T-helper 17 cell (primary cell): Measurements from ENCODE around the gene CDK14. TPM values are rescaled to one million over a fixed set of nuclear protein-coding genes. Genes with fewer than 3 reads are reported as not detected.

Experiments
- ATAC-seq: fragments of 150-1000 bp; cut with Tn5 transposase; 2 replicates; pipeline ENCODE4 v1.10.0; 2021; ENCODE audit warnings: mild to moderate bottlenecking, moderate library complexity
- DNase-seq, 3 donors: peaks; one replicate each; pipeline versions ENCODE4 v3.0.0 to v3.0.0-alpha.2; 2020 to 2021
- H3K9me3 ChIP-seq: one replicate; pipeline ENCODE4 v1.7.0; 2013; ENCODE audit warnings: low read length, mild to moderate bottlenecking; ENCODE audit not compliant: control insufficient read depth, poor library complexity, severe bottlenecking
- H3K27ac Mint-ChIP-seq: one replicate; pipeline ENCODE4 v1.8.0; 2022; ENCODE audit warnings: mild to moderate bottlenecking, moderate library complexity, mixed read lengths
- H3K27me3 Mint-ChIP-seq: one replicate; pipeline ENCODE4 v1.8.0; 2022; ENCODE audit warnings: mixed read lengths
- H3K36me3 Mint-ChIP-seq: one replicate; pipeline ENCODE4 v1.8.0; 2022; ENCODE audit warnings: low read depth, mixed read lengths
- H3K4me1 Mint-ChIP-seq: one replicate; pipeline ENCODE4 v1.8.0; 2022; ENCODE audit warnings: mild to moderate bottlenecking, mixed read lengths
- H3K4me3 Mint-ChIP-seq: one replicate; pipeline ENCODE4 v1.8.0; 2022; ENCODE audit warnings: mild to moderate bottlenecking, moderate library complexity, mixed read lengths
- total RNA-seq, 4 donors: library from RNA in 2 of 4; stranded (reverse) in 2 of 4; gene quantifications; one replicate each; pipeline ENCODE4 v1.2.3 and lab custom pipeline; 2022 to 2026

CDK14 gene
- total RNA-seq, 2 donors from 2014 or later = 1.7 to 4.6 TPM

- ATAC-seq = no peak
- no peak overlapping the region for H3K27ac Mint-ChIP-seq
- no peak for DNase-seq
- H3K4me1 Mint-ChIP-seq = no peaks in the 10 kb centered on the region
- H3K4me3 Mint-ChIP-seq = no peak overlapping the region
- H3K27me3 Mint-ChIP-seq = no peaks in the 10 kb centered on the region
- H3K9me3 ChIP-seq = no peaks in the 10 kb centered on the region
- H3K36me3 Mint-ChIP-seq = no peaks in the 10 kb centered on the region
These were observed 518.1 kb downstream of the CDK14 start for GRCh38 chr7:91114232-91114631.

DNA sequence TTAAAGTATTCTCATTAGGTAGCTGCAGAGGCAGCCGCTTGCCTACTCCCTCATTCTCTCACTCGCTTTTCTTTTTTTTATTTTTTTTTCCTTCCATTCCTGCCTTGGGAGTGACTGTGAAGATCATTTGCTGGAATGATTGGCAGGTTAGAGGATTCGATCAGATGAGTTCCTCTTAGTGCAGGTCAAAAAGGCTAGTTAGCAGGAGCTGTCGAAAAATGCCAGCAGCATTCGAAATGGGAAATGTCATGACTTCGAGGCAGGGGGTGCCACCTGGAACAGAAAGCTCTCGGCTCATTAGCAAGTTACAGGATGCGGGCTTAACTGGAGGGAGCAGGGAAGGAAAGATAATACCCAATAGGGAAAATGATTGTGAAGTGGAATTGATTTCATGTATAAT, 530.6 kb downstream of the CDK14 start:
- H3K9me3 ChIP-seq = no peaks in the 10 kb centered on the region
- Mint-ChIP-seq H3K4me3 (no peak overlapping the region), H3K4me1 (peaks cover 2% of the 10 kb centered on the region), H3K27ac (no peak overlapping the region), H3K27me3 (no peaks in the 10 kb centered on the region), H3K36me3 (no peaks in the 10 kb centered on the region)
- ATAC-seq (no peak), DNase-seq (no peak)

DNA sequence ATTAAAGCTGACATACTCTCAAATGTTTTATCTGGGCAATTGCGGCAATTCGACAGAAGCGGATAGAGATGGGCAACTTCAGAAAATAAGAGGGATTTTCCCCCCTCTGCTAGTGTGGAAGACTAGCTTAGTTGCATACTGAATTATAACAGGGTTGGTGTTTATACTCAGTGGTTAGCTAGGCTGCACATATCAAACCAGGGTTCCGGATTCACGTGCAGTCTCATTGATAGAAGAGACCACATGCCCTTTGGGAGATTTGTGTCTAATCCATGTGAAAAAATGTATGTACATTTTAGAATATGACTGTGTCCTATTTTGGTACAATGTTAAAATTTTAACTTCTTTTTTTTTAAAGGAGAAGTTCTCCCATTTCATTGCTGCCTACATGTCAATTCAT, 531.2 kb downstream of the CDK14 start:
- Mint-ChIP-seq H3K27ac (no peak overlapping the region), H3K4me1 (peaks cover 2% of the 10 kb centered on the region), H3K36me3 (no peaks in the 10 kb centered on the region), H3K27me3 (no peaks in the 10 kb centered on the region), H3K4me3 (no peak overlapping the region)
- DNase-seq (no peak), ATAC-seq (no peak)
- H3K9me3 ChIP-seq = no peaks in the 10 kb centered on the region

- ATAC-seq = no peak
- Mint-ChIP-seq H3K4me1 (peaks cover 2% of the 10 kb centered on the region), H3K36me3 (no peaks in the 10 kb centered on the region), H3K27me3 (no peaks in the 10 kb centered on the region), H3K27ac (no peak overlapping the region), H3K4me3 (no peak overlapping the region)
- DNase-seq = no peak
- no peaks in the 10 kb centered on the region for H3K9me3 ChIP-seq
These were observed 531.8 kb downstream of the CDK14 start for GRCh38 chr7:91127959-91128358.

DNA sequence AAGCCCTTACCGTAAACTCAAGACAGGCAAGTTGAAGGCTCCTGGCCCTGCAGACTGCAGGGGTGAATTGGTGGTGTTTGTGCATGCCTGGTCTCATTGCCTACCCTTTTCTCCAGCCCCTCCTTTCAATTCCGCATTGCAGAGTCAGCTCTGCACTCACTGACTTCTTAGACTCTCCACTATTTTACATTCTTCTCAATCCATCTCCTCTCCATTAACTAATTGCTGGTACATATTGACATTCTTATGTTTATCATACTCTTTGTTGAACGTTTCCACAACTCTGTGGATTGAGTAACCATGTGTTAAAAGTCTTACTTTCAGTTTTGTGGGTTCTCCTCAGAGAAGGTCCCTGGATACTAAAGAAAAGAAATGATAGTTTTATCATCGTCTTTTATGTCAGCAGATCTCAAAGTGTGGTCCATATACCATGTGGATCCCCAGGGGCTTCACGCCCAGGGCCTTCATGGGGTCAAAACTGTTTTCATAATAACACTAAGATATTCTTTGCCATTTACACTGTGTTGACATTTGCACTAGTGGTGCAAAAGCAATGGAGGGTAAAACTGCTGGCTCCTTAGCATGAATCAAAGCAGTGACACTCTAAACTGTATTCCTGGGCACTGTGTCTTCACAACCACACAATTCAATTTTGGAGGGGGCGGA, 532.7 kb downstream of the CDK14 start:
- DNase-seq = no peak
- no peak for ATAC-seq
- H3K36me3 Mint-ChIP-seq = no peaks in the 10 kb centered on the region
- no peaks in the 10 kb centered on the region for H3K27me3 Mint-ChIP-seq
- H3K27ac Mint-ChIP-seq = no peak overlapping the region
- peaks cover 2% of the 10 kb centered on the region for H3K4me1 Mint-ChIP-seq
- no peak overlapping the region for H3K4me3 Mint-ChIP-seq
- H3K9me3 ChIP-seq = no peaks in the 10 kb centered on the region

DNA sequence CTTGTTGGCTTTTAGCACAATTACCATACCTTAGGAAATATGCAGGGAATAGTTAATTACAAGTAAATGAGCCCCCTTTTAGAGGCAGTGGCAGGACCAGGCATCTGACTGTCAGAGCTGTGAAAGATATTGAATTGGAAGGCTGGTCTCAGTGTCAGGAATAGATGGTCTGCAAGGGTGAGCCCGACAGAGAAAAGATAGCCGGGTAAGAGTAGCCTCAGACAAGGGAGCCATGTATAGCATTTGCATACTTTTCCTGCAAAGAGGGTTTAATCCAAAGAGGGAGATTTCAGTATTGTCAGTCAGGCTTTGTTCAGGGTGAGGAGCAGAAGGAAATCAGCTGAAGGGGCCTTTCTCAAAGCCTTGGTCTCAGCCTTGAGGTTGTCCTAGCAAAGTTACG, 539.2 kb downstream of the CDK14 start:
- H3K27me3 Mint-ChIP-seq = no peaks in the 10 kb centered on the region
- no peak overlapping the region for H3K4me3 Mint-ChIP-seq
- no peak for ATAC-seq
- no peaks in the 10 kb centered on the region for H3K36me3 Mint-ChIP-seq
- H3K9me3 ChIP-seq = no peaks in the 10 kb centered on the region
- DNase-seq = no peak
- H3K27ac Mint-ChIP-seq = no peak overlapping the region
- no peaks in the 10 kb centered on the region for H3K4me1 Mint-ChIP-seq

DNA sequence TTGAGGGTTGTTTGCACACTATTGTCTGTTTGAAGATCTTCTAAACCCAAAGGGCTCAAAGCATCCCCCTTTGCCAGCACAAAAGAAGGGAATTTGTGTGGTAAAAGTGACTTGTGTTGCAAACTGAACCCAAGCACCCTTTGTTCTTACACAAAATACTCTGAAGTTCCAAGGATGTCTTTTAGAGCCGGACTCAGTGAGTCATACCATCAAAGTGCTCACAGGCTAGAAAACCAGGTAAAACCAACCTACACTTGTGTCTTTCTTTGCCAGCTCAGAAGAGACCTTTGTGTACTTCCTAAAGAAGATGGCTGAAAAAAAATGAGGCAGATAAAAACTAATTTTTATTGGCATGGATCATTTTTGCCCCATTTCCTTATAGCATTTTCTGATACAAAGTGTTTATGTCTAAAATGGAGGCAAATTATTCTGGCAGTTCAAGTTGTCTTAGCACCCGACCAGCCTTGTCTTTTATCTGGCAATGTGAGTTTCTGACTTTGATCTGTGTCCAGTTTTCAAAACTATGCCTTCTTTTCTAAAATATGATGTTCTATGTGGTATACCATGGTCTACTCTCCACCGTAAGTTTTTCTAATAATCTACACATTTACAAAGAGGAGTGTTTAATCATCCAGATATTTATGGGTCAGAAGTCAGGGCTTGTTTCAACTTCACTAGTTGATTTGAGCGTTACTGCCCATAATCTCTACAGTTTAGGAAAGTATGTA, 539.7 kb downstream of the CDK14 start:
- DNase-seq (no peak), ATAC-seq (no peak)
- Mint-ChIP-seq H3K4me1 (no peaks in the 10 kb centered on the region), H3K27ac (no peak overlapping the region), H3K36me3 (no peaks in the 10 kb centered on the region), H3K27me3 (no peaks in the 10 kb centered on the region), H3K4me3 (no peak overlapping the region)
- no peaks in the 10 kb centered on the region for H3K9me3 ChIP-seq

- Mint-ChIP-seq H3K36me3 (no peaks in the 10 kb centered on the region), H3K4me1 (no peaks in the 10 kb centered on the region), H3K27me3 (no peaks in the 10 kb centered on the region), H3K27ac (no peak overlapping the region), H3K4me3 (no peak overlapping the region)
- no peaks in the 10 kb centered on the region for H3K9me3 ChIP-seq
- ATAC-seq (no peak), DNase-seq (no peak)
These were observed 541.1 kb downstream of the CDK14 start for GRCh38 chr7:91137153-91137787.

GRCh38 chr7:91137788-91138368, 541.8 kb downstream of the CDK14 start:
- no peaks in the 10 kb centered on the region for H3K9me3 ChIP-seq
- ATAC-seq (no peak), DNase-seq (no peak)
- H3K27ac Mint-ChIP-seq = no peak overlapping the region
- H3K4me3 Mint-ChIP-seq = no peak overlapping the region
- no peaks in the 10 kb centered on the region for H3K4me1 Mint-ChIP-seq
- no peaks in the 10 kb centered on the region for H3K27me3 Mint-ChIP-seq
- no peaks in the 10 kb centered on the region for H3K36me3 Mint-ChIP-seq

DNA sequence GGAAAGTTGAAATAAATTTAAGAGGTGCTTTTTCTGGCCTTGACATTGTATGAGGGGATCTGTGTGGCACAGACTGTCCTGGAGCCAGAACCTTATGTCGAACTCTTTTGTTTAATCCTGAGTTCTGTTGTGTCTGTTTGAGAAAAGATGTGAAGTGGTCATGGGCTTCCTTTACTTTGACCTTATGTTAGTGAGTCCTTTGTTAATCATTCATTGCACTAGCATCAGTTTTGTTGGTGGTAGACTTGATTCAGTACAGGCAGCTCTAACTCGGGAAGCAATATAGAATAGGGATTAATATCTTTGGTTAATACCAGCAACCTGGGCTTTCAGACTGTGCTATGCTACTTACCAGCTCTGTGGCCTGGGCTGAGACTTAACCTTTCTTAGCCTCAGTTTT, 544.2 kb downstream of the CDK14 start:
- H3K36me3 Mint-ChIP-seq = no peaks in the 10 kb centered on the region
- H3K9me3 ChIP-seq = no peaks in the 10 kb centered on the region
- no peak overlapping the region for H3K27ac Mint-ChIP-seq
- DNase-seq = no peak
- H3K4me3 Mint-ChIP-seq = no peak overlapping the region
- no peak for ATAC-seq
- no peaks in the 10 kb centered on the region for H3K4me1 Mint-ChIP-seq
- H3K27me3 Mint-ChIP-seq = no peaks in the 10 kb centered on the region

DNA sequence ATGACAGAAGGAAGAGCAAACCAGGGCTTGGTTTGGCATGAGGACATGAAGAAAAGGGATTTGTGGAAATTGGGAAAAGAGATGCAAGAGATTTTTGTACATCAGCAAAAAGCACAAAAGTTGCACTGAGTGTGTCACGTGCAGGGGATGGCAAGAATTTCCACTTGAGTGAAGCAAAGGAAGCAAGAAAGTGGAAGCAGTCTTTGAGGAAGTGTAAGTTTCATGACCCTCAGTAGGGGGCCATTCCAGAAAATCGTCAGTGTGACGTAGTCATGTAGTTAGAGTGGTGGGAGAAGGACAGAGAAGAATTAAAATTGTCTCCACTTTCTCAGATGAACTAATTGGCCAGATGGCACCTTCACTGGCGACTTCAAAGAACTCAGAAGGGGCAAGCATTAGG, 544.9 kb downstream of the CDK14 start:
- Mint-ChIP-seq H3K36me3 (no peaks in the 10 kb centered on the region), H3K4me1 (no peaks in the 10 kb centered on the region), H3K27me3 (no peaks in the 10 kb centered on the region), H3K4me3 (no peak overlapping the region), H3K27ac (no peak overlapping the region)
- no peaks in the 10 kb centered on the region for H3K9me3 ChIP-seq
- no peak for DNase-seq
- no peak for ATAC-seq

DNA sequence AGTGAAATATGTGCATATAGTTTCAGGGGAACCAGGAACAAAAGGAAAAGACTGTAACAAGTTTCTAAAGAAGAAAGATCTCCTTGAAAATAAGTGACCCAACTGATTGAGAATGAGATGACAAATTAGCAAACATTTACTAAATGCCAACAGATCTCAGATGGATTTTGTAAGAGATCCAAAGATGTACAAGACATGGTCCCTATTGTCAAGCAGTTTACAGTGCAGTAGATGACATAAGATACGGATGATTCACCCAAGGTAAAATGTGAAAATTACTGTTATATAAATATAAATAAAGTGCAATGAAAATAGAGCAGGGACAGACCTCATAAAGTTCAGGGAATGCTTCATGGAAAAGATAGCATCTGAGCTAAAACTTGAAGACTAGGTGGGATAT, 546.6 kb downstream of the CDK14 start:
- Mint-ChIP-seq H3K4me3 (no peak overlapping the region), H3K27me3 (no peaks in the 10 kb centered on the region), H3K36me3 (no peaks in the 10 kb centered on the region), H3K4me1 (no peaks in the 10 kb centered on the region), H3K27ac (no peak overlapping the region)
- ATAC-seq (no peak), DNase-seq (no peak)
- no peaks in the 10 kb centered on the region for H3K9me3 ChIP-seq

DNA sequence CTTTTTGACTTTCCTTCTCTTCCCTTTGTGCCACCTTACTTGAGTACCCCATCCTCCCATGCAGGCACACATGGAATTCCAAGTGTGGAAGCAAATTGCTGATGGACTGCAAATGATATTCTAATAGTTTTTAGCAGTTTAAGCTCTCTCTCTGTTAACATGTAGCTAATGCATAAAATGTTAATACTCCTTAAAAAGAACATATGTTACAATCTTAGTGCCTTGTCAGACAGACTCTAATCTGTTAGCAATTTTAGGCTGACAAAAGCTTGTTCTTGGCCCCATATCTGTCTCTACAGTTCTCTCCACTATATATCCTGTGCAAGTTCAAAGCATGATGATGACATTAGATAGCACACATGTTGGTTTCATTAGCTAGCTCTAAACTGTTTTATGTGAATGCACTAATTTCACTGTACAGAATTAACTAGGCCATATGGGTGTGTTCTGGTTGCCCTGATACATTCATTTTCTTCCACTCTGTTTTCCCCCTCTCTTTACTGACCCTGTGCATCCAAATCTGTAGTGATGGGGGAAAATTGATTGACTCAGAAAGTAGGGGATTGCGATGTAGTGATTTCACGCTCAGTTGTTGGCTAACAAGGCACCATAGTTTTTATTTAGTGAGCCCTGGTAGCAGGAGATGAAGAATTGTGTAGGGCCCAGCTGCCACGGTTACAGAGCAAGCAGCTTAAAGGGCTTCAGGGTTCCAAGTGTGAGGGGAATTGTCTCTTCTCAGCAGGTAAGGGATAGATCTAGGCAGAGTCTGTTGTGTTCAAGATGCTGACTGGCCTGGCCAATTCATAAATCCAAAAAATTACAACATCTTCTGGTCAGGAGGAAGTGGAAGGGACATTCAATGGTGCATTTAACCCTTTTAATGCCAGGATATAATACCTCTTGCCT, 553.5 kb downstream of the CDK14 start:
- no peak overlapping the region for H3K4me3 Mint-ChIP-seq
- DNase-seq (no peak), ATAC-seq (no peak)
- H3K36me3 Mint-ChIP-seq = no peaks in the 10 kb centered on the region
- no peak overlapping the region for H3K27ac Mint-ChIP-seq
- H3K27me3 Mint-ChIP-seq = no peaks in the 10 kb centered on the region
- H3K9me3 ChIP-seq = no peaks in the 10 kb centered on the region
- H3K4me1 Mint-ChIP-seq = no peaks in the 10 kb centered on the region
